ENCODE results near the gene ZNRF2.
"Not testable (repeated sequence)": the region's sequence is repeated elsewhere in the genome, so short reads cannot be mapped to it uniquely, and the experiment has no call there.

ZNRF2 gene

GRCh38 chr7:30260246-30260768, 24.1 kb upstream of the ZNRF2 start:
- in situ Hi-C loops (cut with MboI; ENCODE audit: low sequenced_read_pairs), result no loop called here

GRCh38 chr7:30263090-30263710, 21.2 kb upstream of the ZNRF2 start:
- in situ Hi-C loops (cut with MboI; ENCODE audit: low sequenced_read_pairs), result no loop called here

- in situ Hi-C loops (cut with MboI; ENCODE audit: low sequenced_read_pairs), result no loop called here
These were observed 20.3 kb upstream of the ZNRF2 start for GRCh38 chr7:30264052-30264451.

DNA sequence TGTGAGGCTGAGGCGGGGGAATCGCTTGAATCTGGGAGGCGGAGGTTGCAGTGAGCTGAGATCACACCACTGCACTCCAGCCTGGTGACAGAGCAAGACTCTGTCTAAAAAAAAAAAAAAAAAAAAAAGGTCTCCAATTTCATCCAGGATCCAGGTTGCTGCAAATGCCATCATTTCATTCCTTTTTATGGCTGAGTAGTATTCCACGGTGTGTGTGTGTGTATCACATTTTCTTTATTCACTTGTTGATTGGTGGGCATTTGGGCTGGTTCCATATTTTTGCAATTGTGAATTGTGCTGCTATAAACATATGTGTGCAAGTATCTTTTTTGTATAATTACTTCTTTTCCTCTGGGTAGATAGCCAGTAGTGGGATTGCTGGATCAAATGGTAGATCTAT, 19.2 kb upstream of the ZNRF2 start:
- in situ Hi-C loops (cut with MboI; ENCODE audit: low sequenced_read_pairs), result not testable (repeated sequence)

GRCh38 chr7:30266686-30267085, 17.7 kb upstream of the ZNRF2 start:
- in situ Hi-C loops (cut with MboI; ENCODE audit: low sequenced_read_pairs), result no loop called here

- in situ Hi-C loops (cut with MboI; ENCODE audit: low sequenced_read_pairs), result no loop called here
These were observed 15.8 kb upstream of the ZNRF2 start for GRCh38 chr7:30268586-30268985.

DNA sequence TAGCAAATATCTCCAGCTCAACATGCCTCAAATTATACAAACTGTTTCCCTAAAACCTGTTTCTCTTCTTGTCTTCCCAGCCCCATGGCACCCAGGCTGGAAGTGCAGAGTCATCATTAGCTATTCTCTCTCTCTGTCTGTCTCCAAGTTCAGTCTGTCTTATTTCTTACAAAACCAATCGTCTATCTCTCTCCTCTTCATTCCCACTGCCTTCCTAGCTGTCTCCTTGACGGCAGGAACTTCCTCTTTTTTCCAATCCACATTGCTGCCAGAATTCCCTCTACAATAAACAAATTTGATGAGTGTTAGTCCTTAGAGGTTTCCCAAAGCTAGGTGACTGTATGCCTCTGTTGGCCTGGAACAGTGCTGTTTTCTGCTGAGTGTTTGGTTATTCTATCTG, 14.9 kb upstream of the ZNRF2 start:
- in situ Hi-C loops (cut with MboI; ENCODE audit: low sequenced_read_pairs), result no loop called here

- in situ Hi-C loops (cut with MboI; ENCODE audit: low sequenced_read_pairs), result no loop called here
These were observed 13.5 kb upstream of the ZNRF2 start for GRCh38 chr7:30270921-30271320.

GRCh38 chr7:30272126-30272525, 12.3 kb upstream of the ZNRF2 start:
- in situ Hi-C loops (cut with MboI; ENCODE audit: low sequenced_read_pairs), result no loop called here

GRCh38 chr7:30273552-30273951, 10.8 kb upstream of the ZNRF2 start:
- in situ Hi-C loops (cut with MboI; ENCODE audit: low sequenced_read_pairs), result no loop called here

DNA sequence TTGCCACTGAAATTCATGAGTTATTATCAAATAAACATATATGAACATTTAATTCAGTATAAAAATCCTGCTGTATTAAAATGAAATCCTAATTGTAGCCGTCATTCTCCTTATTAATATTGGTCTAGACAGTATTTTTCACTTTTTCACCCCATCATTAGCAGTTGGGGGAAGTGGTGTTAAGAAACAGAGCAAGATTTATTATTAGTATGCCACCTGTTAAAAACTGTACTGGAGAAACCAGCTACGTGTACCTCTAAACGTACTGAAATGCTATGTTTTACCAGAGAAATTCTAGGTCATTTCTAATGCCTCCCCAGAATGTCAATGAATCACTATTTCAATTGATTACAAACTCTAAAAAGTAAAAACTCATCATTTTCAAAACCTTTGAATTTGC, 9.8 kb upstream of the ZNRF2 start:
- in situ Hi-C loops (cut with MboI; ENCODE audit: low sequenced_read_pairs), result no loop called here

DNA sequence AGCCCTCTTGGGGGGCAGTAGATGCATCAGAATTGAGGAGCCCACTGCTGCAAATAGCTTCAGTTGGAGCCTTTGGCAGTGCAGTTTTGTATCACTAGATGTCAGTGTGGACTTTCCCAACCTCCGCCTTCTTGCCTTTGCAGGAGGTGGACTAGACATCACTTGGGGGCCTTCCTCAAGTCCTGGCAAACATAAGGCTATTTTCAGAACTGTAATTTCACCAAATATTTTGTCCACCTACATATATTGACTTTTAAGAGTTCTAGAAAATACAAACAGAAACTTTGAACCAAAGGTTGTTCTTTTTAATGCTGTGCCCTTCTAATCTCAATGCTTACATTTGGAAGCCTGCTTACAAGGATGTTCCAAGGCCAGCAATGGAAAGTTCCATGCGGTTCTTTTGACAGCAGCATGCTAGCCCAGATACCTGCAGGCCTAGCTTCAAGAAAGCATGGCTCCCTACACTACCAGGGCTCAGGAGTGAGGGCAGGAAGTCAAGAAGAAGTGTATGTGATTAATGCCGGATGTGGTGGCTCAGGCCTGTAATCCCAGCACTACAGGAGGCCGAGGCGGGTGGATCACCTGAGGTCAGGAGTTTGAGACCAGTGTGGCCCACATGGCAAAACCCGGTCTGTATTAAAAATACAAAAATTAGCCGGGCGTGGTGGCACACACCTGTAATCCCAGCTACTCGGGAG, 8.0 kb upstream of the ZNRF2 start:
- in situ Hi-C loops (cut with MboI; ENCODE audit: low sequenced_read_pairs), result no loop called here

- in situ Hi-C loops (cut with MboI; ENCODE audit: low sequenced_read_pairs), result no loop called here
These were observed 6.0 kb upstream of the ZNRF2 start for GRCh38 chr7:30278376-30278775.

GRCh38 chr7:30278849-30279652, 5.3 kb upstream of the ZNRF2 start:
- in situ Hi-C loops (cut with MboI; ENCODE audit: low sequenced_read_pairs), result no loop called here

DNA sequence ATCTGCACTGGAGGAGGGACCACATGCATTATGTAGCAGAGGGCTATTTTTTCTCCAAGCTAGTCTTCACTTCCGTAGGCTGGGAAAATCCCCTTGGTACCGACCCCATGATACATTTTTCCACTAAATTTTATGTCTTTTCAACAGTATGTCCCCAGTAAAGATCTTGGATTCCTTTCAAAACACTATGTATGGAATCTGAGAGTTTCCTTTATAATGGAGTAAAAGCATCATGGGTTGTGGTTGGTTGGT, 4.8 kb upstream of the ZNRF2 start:
- in situ Hi-C loops (cut with MboI; ENCODE audit: low sequenced_read_pairs), result no loop called here

DNA sequence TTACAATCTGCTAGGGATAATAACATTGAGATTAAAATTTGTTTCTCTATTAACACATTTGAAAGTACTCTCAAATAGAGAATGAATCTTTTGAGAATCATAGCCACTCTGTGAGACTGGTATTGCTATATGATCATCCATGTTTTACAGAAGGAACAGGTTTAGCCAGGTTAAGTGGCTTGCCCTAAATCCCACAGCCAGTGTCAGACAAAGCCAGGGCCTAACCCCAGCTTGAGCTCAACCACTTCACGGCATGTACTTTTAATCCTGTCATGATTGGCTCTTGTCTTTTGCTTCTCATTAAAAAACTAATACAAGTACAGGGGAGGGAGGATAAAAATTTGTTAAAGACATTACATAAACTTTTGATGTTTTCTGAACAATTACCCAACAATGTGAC, 3.8 kb upstream of the ZNRF2 start:
- in situ Hi-C loops (cut with MboI; ENCODE audit: low sequenced_read_pairs), result no loop called here

GRCh38 chr7:30281263-30281662, 3.1 kb upstream of the ZNRF2 start:
- in situ Hi-C loops (cut with MboI; ENCODE audit: low sequenced_read_pairs), result no loop called here

DNA sequence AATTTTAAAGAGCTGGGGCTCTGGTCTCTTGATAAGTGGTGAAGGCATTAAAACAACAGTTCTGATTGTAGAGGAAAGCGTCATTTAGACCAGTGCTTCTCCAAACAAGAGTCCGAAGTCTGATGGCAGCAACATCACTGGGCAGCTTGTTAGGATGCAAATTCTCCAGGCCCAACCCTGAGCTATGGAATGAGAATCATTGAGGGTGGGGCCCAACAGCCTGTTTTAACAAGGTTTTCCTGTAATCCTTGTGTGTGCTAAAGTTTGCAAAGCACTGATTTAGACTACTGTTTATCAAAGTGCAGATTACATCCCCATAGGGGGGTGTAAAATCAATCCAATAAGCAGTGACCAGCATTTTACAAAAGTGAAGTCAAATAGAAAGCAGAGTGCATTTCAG, 2.6 kb upstream of the ZNRF2 start:
- in situ Hi-C loops (cut with MboI; ENCODE audit: low sequenced_read_pairs), result no loop called here

DNA sequence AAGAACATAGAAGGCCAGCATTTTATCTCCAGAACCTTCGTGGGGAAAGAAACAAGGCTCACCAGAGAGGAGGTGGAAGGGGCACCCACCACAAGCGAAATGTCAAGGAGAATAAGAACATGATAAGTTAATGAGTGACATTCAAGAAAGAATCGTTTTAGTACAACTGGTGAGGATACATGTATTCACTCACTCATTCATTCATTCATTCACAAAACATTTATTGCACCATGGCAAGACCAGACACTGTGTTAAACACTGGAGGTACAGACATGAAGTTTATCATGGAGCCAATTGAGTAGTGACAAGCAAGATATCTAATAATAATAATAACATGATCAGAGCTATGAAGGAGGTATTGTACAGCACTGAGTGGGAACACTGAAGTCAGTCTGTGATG, 1.7 kb upstream of the ZNRF2 start:
- in situ Hi-C loops (cut with MboI; ENCODE audit: low sequenced_read_pairs), result no loop called here

DNA sequence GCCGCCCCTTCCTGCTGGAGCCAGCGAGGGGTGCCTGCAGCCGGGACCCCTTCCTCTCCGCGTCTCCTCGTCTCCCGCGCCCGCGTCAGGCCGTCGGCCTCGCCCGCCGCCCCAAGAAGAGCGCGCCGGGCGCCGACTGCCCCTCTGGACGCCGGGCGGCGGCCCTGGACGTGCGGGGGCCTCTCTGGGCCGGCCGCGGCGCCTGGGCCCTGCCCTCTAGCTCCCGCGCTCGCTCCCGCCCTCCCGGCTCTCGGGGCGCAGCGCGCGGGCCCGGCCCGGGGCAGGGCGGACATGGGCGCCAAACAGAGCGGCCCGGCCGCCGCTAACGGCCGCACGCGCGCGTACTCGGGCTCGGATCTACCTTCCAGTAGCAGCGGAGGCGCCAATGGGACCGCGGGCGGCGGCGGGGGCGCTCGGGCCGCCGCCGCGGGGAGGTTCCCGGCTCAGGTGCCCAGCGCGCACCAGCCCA, 704 bp downstream of the ZNRF2 start:
- in situ Hi-C loops (cut with MboI; ENCODE audit: low sequenced_read_pairs), result no loop called here

DNA sequence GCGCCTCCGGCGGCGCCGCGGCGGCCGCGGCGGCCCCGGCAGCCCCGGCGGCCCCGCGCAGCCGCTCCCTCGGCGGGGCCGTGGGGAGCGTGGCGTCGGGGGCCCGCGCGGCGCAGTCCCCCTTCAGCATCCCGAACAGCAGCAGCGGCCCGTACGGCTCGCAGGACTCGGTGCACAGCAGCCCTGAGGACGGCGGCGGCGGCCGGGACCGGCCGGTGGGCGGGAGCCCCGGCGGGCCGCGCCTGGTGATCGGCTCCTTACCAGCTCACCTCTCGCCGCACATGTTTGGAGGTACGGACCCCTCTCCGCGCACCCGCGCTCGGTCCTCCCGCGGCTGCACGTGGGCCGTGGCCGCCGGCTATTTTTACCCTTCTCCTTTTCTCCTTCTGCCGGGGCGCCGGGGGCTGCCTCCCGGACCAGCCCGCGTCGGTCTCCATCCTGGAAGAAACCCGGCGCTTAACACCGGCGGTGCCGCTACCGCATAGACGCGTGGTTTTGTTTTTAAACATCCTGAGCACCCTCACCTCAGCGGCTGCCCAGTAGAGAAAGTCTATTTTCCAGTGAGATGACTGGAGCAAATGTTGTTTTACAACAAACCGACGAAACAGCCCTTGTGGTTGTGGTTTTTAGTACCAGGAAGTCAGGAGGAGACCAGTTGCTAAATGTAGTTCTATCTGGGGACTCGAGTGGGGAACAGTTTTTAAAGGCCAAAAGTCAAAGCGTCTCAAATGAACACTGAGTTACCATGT, 1.3 kb downstream of the ZNRF2 start:
- in situ Hi-C loops (cut with MboI; ENCODE audit: low sequenced_read_pairs), result no loop called here
